GM18907 (cell line): ENCODE results near the gene NTF4.
"Not testable (repeated sequence)": the region's sequence is repeated elsewhere in the genome, so short reads cannot be mapped to it uniquely, and the experiment has no call there.

Experiments
- ATAC-seq: cut with Tn5 transposase; IDR thresholded peaks from one replicate; pipeline ENCODE4 v1.9.1; 2021; ENCODE audit warnings: mild to moderate bottlenecking, moderate library complexity; ENCODE audit not compliant: unreplicated experiment

The NTF4 gene

DNA sequence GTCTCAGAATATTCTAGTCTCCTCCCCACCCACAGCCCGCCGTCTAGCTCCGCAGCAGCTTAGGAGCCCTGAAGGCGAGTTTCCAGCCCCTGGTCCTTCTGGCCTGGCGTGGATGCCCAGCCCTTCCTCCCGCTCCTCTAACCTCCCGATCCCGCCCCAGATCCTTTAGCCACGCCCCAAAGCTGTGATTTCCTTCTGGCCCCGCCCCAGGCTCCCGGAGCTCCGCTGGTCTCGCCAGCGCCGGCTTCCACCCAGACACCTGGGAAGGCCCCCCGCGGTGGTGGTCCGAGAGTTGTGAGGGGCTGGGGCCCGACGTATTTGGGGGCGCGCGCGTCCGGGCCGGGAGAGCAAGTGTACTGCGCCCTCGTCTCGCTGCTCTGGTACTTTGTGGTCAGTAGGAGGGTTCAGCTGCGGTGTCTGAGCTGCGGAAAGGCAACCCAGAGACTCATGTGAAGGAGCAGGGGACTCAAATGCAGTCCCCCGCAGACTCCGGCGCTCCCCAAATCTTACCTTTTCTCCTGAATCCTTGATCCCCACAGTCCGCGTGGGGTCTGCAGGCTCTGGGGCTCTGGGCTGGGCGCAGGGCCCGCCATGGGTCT lies 6.9 kb downstream of the NTF4 start, which contains the start of gene CGB7:
TSS of gene CGB7 (minus strand) at position 114 of the 599 bp plus-strand sequence. CDS start 2,374 bp downstream, outside the sequence.
- ATAC-seq, result no peak

DNA sequence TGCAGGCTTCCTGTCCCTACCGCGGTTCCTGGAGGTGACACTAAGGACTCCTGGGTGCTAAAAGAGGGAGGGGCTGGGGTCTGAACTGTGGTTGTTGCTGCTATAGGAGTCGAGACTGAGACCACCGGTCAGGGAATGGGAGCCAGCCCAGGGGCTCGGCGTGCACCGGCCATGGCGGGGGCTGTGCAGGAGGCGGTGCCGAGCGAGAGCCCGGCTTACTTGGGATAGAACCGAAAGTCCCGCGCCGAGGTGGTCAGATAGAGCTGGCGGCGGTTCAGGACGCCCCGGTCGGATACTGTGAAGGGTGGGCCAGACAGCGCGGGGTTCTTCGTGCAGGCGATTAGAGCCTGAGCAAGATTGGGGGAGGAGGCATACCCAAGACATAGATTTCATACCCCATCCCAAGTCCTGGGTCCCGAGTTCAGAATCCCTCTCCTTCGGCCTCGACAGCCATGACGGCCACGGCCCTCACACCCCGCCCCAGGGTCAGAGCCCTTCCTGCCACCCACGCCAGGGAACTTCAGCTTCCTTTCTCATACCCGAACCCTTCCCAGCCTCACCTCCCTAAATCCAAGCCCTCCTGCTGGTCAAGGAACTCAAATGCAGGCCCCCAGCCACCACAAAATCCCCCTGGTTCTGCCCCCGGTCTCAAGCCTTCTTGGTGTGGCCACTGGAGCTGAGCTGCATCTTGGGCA lies 7.6 kb downstream of the NTF4 start:
- not testable (repeated sequence) for ATAC-seq

DNA sequence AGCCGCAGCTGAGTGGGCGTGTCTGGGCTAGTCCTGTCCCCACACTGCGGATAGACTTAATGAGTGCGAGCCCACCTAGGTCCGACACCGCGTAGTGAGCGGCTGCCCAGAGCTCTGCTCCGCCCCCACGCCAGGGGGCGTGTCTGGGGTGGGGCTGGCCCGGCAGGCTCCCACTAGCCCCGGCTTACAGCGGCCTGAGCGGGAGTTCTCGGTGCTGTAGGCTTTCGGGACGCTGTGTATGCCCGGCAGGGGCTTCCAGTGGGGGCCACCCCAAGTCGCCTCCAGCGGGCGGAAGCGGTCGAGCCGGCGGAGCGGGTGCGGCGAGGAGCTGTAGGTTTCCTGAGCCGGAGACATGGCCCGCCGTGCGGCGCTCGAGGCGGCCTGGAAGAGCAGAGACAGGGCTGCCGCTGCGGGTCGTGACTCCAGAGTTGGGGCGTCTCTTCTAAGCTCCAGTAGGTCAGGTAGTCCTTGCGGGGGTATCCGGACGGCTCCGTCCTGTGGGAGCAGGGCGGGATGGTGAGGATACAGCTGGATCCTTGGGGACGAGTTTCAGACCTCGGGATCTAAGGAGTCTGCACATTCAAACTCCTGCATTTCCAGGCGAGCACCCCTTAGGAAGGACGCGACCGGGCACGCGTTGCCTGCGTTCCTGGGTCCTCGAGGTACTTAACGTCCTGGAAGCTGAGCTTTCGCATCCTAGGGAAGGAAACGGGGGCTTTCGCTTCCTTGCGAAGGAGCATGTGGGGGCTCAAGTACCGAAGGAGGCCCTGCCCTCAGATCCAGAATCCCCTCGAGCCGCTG lies 8.3 kb downstream of the NTF4 start:
- no peak for ATAC-seq

DNA sequence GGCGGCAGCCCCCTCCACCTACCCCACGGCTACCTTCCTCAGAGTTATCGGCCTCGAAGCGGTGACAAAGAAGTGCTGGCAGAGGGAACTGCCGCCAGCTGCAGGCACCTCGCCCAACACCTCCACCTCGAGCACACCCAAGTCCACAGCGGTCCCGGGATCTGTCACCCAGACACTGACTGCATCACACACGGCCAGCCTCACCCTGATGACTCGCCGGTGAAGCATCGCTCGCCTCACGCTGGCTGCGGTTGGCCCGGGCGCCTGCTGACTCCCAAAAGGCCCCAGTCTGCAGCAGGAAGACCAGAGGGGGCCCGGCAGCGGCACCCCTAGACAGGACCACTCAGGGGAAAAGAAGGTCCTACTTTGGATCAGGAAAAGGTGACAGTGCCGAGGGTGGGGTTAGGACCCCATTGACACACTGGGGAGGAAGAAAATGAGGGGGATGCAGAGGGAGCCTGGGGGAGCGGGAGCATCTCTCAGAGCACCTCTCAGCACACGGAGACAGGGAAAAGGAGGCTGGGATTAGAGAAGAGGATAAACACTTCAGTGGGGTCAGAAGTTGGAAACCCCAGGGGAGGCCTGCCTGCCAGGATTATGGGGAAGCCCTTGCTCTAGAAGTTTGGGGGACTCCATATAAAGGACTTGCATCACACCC lies 14.1 kb downstream of the NTF4 start:
- not testable (repeated sequence) for ATAC-seq

DNA sequence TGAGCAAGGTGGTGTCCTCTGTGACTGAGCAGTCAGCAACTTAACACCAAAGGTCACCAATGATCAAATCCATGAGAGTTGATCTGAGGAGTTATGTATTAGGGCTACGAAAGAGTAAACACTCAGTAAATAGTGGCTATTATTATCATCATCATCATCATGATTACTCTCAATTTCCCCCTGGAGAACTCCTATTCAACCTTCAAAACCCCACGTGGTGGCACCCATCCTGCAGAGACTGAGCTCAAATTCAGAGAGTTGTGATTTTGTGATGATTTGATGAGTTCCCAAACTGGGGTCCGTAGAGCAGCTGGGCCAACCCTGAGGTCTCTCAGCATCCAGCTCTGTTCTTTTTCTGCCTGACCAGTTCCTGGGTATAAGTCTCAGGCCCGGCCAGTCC lies 14.8 kb downstream of the NTF4 start:
- ATAC-seq, result not testable (repeated sequence)

DNA sequence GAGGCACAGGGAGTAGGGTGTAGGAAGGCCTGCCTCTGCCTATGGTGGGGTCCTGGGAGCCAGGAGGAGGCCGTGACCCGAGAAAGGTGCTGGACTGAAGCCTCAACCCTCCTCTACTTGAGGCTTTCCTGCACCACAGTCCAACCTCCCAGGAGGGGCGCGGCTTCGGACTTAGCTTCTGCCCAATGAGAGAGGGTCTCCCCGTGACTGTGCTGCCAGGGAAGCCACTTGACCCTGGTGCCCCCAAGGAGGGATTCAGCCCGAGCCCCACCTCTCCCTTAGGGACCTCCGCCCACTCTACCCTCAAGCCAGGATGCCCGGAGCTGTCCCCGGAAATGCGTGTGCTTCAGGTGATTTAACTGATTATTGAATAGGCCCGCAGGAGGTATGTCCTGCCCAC lies 15.6 kb downstream of the NTF4 start, which contains the start of gene CGB8:
TSS of gene CGB8 (minus strand) at position 101 of the 400 bp plus-strand sequence. CDS start 372 bp downstream, outside the sequence.
- ATAC-seq, result not testable (repeated sequence)

DNA sequence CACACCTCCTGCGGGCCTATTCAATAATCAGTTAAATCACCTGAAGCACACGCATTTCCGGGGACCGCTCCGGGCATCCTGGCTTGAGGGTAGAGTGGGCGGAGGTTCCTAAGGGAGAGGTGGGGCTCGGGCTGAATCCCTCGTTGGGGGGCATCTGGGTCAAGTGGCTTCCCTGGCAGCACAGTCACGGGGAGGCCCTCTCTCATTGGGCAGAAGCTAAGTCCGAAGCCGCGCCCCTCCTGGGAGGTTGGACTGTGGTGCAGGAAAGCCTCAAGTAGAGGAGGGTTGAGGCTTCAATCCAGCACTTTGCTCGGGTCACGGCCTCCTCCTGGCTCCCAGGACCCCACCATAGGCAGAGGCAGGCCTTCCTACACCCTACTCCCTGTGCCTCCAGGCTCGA lies 21.1 kb downstream of the NTF4 start, which contains the start of gene CGB5:
TSS of gene CGB5 (plus strand) at position 301 of the 400 bp plus-strand sequence. CDS start 362 bp downstream, outside the sequence.
- ATAC-seq, result not testable (repeated sequence)

DNA sequence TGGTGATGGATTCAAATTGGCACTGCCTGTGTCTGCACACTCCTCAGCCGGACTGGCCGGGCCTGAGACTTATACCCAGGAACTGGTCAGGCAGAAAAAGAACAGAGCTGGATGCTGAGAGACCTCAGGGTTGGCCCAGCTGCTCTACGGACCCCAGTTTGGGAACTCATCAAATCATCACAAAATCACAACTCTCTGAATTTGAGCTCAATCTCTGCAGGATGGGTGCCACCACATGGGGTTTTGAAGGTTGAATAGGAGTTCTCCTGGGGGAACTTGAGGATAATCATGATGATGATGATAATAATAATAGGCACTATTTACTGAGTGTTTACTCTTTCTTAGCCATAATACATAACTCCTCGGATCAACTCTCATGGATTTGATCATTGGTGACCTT lies 22.0 kb downstream of the NTF4 start:
- not testable (repeated sequence) for ATAC-seq

DNA sequence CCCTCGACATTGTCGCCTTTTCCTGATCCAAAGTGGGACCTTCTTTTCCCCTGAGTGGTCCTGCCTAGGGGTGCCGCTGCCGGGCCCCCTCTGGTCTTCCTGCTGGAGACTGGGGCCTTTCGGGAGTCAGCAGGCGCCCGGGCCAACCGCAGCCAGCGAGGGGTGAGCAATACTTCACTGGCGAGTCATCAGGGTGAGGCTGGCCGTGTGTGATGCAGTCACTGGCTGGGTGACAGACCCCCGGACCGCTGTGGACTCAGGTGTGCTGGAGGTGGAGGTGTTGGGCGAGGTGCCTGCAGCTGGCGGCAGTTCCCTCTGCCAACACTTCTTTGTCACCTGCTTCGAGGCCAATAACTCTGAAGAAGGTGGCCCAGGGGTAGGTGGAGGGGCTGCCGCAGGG lies 22.4 kb downstream of the NTF4 start:
- ATAC-seq, result no peak

DNA sequence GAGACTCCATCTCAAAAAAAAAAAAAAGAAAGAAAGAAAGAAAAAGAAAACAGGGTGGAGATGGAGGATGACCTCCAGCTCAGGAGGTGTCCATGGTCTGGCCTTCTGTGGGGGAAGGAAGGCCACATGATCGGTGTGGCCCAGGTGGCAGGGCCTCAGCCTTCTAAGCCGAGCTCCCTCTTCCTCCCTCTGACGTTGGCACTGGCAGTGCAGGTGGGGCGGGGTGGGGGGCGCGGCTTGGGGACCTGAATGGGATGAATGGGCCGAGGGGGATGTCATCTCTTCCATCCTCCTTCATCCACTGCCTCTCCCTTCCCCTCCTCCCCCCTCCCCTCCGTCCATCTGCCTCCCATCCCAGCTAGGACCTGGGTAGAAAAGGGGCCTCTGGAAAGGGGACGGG lies 24.9 kb downstream of the NTF4 start:
- not testable (repeated sequence) for ATAC-seq

DNA sequence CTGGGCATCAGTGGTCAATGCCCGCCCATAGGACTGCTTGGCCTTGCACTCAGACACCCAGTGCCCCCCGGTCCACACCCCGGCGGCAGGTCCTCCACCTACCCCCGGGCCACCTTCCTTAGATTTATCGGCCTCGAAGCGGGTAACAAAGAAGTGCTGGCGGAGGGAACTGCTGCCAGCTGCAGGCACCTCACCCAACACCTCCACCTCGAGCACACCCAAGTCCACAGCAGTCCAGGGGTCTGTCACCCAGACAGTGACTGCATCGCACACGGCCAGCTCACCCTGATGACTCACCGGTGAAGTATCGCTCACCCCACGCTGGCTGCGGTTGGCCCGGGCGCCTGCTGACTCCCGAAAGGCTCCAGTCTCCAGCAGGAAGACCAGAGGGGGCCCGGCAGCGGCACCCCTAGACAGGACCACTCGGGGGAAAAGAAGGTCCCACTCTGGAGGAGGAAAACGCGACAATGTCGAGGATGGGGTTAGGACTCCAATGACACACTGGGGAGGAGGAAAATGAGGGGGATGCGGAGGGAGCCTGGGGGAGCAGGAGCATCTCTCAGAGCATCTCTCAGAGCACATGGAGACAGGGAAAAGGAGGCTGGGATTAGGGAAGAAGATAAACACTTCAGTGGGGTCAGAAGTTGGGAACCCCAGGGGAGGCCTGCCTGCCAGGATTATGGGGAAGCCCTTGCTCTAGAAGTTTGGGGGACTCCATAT lies 25.9 kb downstream of the NTF4 start:
- ATAC-seq, result not testable (repeated sequence)

DNA sequence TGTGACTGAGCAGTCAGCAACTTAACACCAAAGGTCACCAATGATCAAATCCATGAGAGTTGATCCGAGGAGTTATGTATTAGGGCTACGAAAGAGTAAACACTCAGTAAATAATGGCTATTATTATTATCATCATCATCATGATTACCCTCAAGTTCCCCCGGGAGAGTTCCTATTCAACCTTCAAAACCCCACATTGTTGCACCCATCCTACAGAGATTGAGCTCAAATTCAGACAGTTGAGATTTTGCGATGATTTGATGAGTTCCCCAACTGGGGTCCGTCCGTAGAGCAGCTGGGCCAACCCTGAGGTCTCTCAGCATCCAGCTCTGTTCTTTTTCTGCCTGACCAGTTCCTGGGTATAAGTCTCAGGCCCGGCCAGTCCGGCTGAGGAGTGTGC lies 26.5 kb downstream of the NTF4 start:
- not testable (repeated sequence) for ATAC-seq

DNA sequence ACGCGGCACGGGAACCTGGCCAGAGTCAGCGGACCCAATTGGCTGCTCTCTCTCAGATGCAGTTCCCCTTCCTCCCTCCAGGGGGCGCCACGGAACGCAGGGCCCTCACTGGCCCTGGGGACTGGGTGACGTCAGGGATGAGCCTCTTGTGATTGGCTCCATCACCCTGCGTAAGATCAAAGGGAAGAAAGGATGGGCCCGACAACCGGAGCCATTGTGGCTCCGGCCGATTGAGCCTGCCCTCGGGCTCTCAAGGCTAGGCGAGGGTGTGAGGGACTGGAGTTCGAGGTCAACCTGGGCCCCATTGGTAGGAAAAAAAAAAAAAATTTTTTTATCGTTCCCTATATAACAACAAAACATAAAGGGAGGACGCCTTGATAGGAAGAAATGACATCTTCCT lies 27.8 kb downstream of the NTF4 start, which contains the start of gene CGB1:
TSS of gene CGB1 (minus strand) at position 81 of the 400 bp plus-strand sequence. CDS start 184 bp downstream, outside the sequence.
- ATAC-seq, result not testable (repeated sequence)

DNA sequence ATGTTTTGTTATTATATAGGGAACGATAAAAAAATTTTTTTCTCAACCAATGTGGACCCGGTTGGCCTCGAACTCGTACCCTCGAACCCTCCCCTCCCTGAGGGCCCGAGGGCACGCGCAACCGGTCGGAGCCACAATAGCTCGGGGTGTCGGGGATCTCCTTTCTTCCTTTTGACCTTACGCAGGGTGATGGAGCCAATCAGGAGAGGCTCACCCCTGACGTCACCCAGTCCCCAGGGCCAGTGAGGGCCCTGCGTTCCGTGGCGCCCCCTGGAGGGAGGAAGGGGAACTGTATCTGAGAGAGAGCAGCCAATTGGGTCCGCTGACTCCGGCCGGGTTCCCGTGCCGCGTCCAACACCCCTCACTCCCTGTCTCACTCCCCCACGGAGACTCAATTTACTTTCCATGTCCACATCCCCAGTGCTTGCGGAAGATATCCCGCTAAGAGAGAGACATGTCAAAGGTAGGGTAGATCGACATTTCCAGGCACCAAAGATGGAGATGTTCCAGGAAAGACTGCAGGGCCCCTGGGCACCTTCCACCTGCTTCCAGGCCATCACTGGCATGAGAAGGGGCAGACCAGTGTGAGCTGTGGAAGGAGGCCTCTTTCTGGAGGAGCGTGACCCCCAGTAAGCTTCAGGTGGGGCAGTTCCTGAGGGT lies 32.8 kb downstream of the NTF4 start, which contains the start of gene CGB2:
TSS of gene CGB2 (plus strand) at position 249 of the 660 bp plus-strand sequence. CDS start at position 455, 206 bp downstream.
- not testable (repeated sequence) for ATAC-seq

DNA sequence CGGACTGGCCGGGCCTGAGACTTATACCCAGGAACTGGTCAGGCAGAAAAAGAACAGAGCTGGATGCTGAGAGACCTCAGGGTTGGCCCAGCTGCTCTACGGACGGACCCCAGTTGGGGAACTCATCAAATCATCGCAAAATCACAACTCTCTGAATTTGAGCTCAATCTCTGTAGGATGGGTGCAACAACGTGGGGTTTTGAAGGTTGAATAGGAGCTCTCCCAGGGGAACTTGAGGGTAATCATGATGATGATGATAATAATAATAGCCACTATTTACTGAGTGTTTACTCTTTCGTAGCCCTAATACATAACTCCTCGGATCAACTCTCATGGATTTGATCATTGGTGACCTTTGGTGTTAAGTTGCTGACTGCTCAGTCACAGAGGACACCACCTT lies 34.3 kb downstream of the NTF4 start:
- not testable (repeated sequence) for ATAC-seq

DNA sequence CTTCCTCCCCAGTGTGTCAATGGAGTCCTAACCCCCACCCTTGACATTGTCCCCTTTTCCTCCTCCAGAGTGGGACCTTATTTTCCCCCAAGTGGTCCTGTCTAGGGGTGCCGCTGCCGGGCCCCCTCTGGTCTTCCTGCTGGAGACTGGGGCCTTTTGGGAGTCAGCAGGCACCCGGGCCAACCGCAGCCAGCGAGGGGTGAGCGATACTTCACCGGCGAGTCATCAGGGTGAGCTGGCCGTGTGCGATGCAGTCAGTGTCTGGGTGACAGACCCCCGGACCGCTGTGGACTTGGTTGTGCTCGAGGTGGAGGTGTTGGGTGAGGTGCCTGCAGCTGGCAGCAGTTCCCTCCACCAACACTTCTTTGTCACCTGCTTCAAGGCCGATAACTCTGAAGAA lies 34.9 kb downstream of the NTF4 start:
- ATAC-seq, result not testable (repeated sequence)

DNA sequence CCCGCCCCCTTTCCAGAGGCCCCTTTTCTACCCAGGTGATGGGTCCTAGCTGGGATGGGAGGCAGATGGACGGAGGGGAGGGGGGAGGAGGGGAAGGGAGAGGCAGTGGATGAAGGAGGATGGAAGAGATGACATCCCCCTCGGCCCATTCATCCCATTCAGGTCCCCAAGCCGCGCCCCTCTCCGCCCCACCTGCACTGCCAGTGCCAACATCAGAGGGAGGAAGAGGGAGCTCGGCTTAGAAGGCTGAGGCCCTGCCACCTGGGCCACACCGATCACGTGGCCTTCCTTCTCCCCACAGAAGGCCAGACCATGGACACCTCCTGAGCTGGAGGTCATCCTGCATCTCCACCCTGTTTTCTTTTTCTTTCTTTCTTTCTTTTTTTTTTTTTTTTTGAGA lies 35.9 kb downstream of the NTF4 start:
- not testable (repeated sequence) for ATAC-seq

DNA sequence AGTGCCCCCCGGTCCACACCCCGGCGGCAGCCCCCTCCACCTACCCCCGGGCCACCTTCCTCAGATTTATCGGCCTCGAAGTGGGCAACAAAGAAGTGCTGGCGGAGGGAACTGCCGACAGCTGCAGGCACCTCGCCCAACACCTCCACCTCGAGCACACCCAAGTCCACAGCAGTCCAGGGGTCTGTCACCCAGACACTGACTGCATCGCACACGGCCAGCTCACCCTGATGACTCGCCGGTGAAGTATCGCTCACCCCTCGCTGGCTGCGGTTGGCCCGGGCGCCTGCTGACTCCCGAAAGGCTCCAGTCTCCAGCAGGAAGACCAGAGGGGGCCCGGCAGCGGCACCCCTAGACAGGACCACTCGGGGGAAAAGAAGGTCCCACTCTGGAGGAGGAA lies 39.0 kb downstream of the NTF4 start:
- not testable (repeated sequence) for ATAC-seq

DNA sequence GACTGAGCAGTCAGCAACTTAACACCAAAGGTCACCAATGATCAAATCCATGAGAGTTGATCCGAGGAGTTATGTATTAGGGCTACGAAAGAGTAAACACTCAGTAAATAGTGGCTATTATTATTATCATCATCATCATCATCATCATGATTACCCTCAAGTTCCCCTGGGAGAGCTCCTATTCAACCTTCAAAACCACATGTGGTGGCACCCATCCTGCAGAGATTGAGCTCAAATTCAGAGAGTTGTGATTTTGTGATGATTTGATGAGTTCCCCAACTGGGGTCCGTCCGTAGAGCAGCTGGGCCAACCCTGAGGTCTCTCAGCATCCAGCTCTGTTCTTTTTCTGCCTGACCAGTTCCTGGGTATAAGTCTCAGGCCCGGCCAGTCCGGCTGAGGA lies 39.5 kb downstream of the NTF4 start:
- not testable (repeated sequence) for ATAC-seq
